ENCODE results near the gene ITGBL1. TPM values are rescaled to one million over a fixed set of nuclear protein-coding genes. Genes with fewer than 3 reads are reported as not detected.

The ITGBL1 gene
- total RNA-seq, 2 experiments from 2014 or later = not detected

GRCh38 chr13:101511161-101511560 is 58.7 kb downstream of the ITGBL1 start:
- Histone ChIP-seq H3K9me2 (ENCODE audit: insufficient read depth, low read length) (no peaks in the 10 kb centered on the region), H2AFZ (ENCODE audit: low read length) (no peak overlapping the region), H3K79me2 (ENCODE audit: insufficient read depth, low read depth, low read length) (no peaks in the 10 kb centered on the region), H3K4me1 (ENCODE audit: insufficient read depth, low read length, poor library complexity, severe bottlenecking) (no peaks in the 10 kb centered on the region), H3K9me3 (ENCODE audit: low read length) (no peaks in the 10 kb centered on the region), H4K20me1 (ENCODE audit: insufficient read depth, low read length) (no peaks in the 10 kb centered on the region), H3K4me2 (ENCODE audit: low read length) (no peak overlapping the region), H3K4me3 (ENCODE audit: low read depth, low read length, poor library complexity, severe bottlenecking) (no peak overlapping the region), H3K27ac (ENCODE audit: low read depth, low read length, poor library complexity, severe bottlenecking) (no peak overlapping the region), H3K36me3 (ENCODE audit: insufficient read depth, low read length) (no peaks in the 10 kb centered on the region)
- intact Hi-C loops (cut with micrococcal nuclease; ENCODE audit: unreplicated experiment) = no loop called here
- no TSS peak for BruUV-seq (replicated peaks)
- TF ChIP-seq EZH2phosphoT487 (IDR thresholded peaks at IDR 0.05; ENCODE audit: borderline replicate concordance, low read depth, low read length) (no peak), CTCF (conservative IDR thresholded peaks at IDR 0.05; ENCODE audit: low read length) (no peak)
- no peak for DNase-seq (ENCODE audit: low spot score)
- ChIA-PET POLR2A (no interaction called here), CTCF (ENCODE audit: unreplicated experiment) (no interaction called here)

GRCh38 chr13:101511766-101512165 is 59.3 kb downstream of the ITGBL1 start:
- intact Hi-C loops (cut with micrococcal nuclease; ENCODE audit: unreplicated experiment) = no loop called here
- H3K9me2 ChIP-seq (ENCODE audit: insufficient read depth, low read length) = no peaks in the 10 kb centered on the region
- H3K36me3 ChIP-seq (ENCODE audit: insufficient read depth, low read length) = no peaks in the 10 kb centered on the region
- no peaks in the 10 kb centered on the region for H3K9me3 ChIP-seq (ENCODE audit: low read length)
- H3K4me1 ChIP-seq (ENCODE audit: insufficient read depth, low read length, poor library complexity, severe bottlenecking) = no peaks in the 10 kb centered on the region
- DNase-seq (ENCODE audit: low spot score) = no peak
- ChIA-PET POLR2A (no interaction called here), CTCF (ENCODE audit: unreplicated experiment) (no interaction called here)
- no peaks in the 10 kb centered on the region for H3K79me2 ChIP-seq (ENCODE audit: insufficient read depth, low read depth, low read length)
- TF ChIP-seq CTCF (conservative IDR thresholded peaks at IDR 0.05; ENCODE audit: low read length) (no peak), EZH2phosphoT487 (IDR thresholded peaks at IDR 0.05; ENCODE audit: borderline replicate concordance, low read depth, low read length) (no peak)
- BruUV-seq (replicated peaks) = no TSS peak
- no peak overlapping the region for H2AFZ ChIP-seq (ENCODE audit: low read length)
- H4K20me1 ChIP-seq (ENCODE audit: insufficient read depth, low read length) = no peaks in the 10 kb centered on the region
- H3K4me2 ChIP-seq (ENCODE audit: low read length) = no peak overlapping the region
- H3K4me3 ChIP-seq (ENCODE audit: low read depth, low read length, poor library complexity, severe bottlenecking) = no peak overlapping the region
- no peak overlapping the region for H3K27ac ChIP-seq (ENCODE audit: low read depth, low read length, poor library complexity, severe bottlenecking)

- TF ChIP-seq CTCF (conservative IDR thresholded peaks at IDR 0.05; ENCODE audit: low read length) (no peak), EZH2phosphoT487 (IDR thresholded peaks at IDR 0.05; ENCODE audit: borderline replicate concordance, low read depth, low read length) (no peak)
- CTCF ChIA-PET (ENCODE audit: unreplicated experiment) = no interaction called here
- no peaks in the 10 kb centered on the region for H4K20me1 ChIP-seq (ENCODE audit: insufficient read depth, low read length)
- H2AFZ ChIP-seq (ENCODE audit: low read length) = no peak overlapping the region
- H3K36me3 ChIP-seq (ENCODE audit: insufficient read depth, low read length) = no peaks in the 10 kb centered on the region
- no peaks in the 10 kb centered on the region for H3K79me2 ChIP-seq (ENCODE audit: insufficient read depth, low read depth, low read length)
- H3K9me3 ChIP-seq (ENCODE audit: low read length) = no peaks in the 10 kb centered on the region
- DNase-seq (ENCODE audit: low spot score) = no peak
- H3K9me2 ChIP-seq (ENCODE audit: insufficient read depth, low read length) = no peaks in the 10 kb centered on the region
- no peak overlapping the region for H3K27ac ChIP-seq (ENCODE audit: low read depth, low read length, poor library complexity, severe bottlenecking)
- BruUV-seq (replicated peaks) = no TSS peak
- no peak overlapping the region for H3K4me3 ChIP-seq (ENCODE audit: low read depth, low read length, poor library complexity, severe bottlenecking)
- intact Hi-C loops (cut with micrococcal nuclease; ENCODE audit: unreplicated experiment) = no loop called here
- H3K4me2 ChIP-seq (ENCODE audit: low read length) = no peak overlapping the region
- no peaks in the 10 kb centered on the region for H3K4me1 ChIP-seq (ENCODE audit: insufficient read depth, low read length, poor library complexity, severe bottlenecking)
- POLR2A ChIA-PET = no interaction called here
Observed at GRCh38 chr13:101512650-101513049, 60.2 kb downstream of the ITGBL1 start.
